NB4 (cell line): ENCODE results near the gene CDK11A.

Source experiments
- MYC ChIP-seq: IDR thresholded peaks from 2 replicates; pipeline ENCODE4 v1.6.1; 2011; ENCODE audit warnings: low read depth, low read length
- POLR2A ChIP-seq: IDR thresholded peaks from 2 replicates; pipeline ENCODE4 v1.6.1; 2011; ENCODE audit warnings: mild to moderate bottlenecking; ENCODE audit not compliant: insufficient read length; ENCODE audit errors: extremely low read depth
- TF ChIP-seq, protein P1 (sequence below): IDR thresholded peaks from 2 replicates; pipeline ENCODE4 v1.6.1; 2011; ENCODE audit warnings: low read depth, low read length
- TF ChIP-seq, protein P2 (sequence below): IDR thresholded peaks from one replicate; pipeline ENCODE4 v1.5.1; 2012; ENCODE audit warnings: low read depth, low read length

DNA sequence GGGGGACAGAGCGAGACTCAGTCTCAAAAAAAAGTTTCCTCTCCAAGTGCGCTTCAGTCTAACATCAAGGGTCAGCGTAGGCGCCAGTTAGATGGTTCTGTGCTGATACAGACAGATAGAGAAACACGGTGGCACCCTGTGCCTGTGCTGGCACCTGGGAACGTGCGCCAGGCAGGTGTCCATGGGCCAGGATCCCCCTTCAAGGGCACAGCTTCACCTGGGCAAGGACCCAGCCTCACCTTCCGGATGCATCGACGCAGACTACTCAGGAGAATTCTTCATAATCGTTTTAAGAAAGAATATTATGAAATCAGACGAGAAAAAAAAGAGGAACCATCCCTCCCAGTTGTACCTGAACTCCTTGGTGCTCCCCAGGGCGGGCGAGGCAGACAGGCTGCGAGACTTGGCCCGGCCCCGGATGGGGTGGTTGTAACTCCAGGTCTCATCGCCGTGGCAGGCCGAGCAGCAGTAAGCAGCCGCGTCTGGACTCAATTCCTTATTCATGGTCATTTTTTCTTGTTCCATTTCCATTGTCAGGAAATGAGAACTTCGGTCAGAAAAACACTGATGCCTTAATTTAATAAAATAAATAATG is 40.8 kb upstream of the CDK11A start:
- TF ChIP-seq POLR2A, result no peak
- TF ChIP-seq, protein P1, sequence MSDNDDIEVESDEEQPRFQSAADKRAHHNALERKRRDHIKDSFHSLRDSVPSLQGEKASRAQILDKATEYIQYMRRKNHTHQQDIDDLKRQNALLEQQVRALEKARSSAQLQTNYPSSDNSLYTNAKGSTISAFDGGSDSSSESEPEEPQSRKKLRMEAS, result 0 out of 2 replicates have a peak, but pooled peaks have one; percentile 4
- TF ChIP-seq MYC, result no peak
- TF ChIP-seq, protein P2, sequence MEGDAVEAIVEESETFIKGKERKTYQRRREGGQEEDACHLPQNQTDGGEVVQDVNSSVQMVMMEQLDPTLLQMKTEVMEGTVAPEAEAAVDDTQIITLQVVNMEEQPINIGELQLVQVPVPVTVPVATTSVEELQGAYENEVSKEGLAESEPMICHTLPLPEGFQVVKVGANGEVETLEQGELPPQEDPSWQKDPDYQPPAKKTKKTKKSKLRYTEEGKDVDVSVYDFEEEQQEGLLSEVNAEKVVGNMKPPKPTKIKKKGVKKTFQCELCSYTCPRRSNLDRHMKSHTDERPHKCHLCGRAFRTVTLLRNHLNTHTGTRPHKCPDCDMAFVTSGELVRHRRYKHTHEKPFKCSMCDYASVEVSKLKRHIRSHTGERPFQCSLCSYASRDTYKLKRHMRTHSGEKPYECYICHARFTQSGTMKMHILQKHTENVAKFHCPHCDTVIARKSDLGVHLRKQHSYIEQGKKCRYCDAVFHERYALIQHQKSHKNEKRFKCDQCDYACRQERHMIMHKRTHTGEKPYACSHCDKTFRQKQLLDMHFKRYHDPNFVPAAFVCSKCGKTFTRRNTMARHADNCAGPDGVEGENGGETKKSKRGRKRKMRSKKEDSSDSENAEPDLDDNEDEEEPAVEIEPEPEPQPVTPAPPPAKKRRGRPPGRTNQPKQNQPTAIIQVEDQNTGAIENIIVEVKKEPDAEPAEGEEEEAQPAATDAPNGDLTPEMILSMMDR, result no peak
